Embryonic facial prominence (tissue), 1 donor: ENCODE measurements around the gene MT1G.
"Not testable (repeated sequence)": the region's sequence is repeated elsewhere in the genome, so short reads cannot be mapped to it uniquely, and the experiment has no call there.

Source experiments
- DNase-seq: peaks from one replicate; pipeline ENCODE4 v3.0.0-alpha.2; 2016; ENCODE audit errors: extremely low spot score

MT1G gene

GRCh38 chr16:56667581-56668571 is at the start of gene MT1G:
Gene MT1G, minus strand, starts transcription at chr16:56668065. Its CDS starts 72 bp downstream, at chr16:56667993.
- DNase-seq = no peak

DNA sequence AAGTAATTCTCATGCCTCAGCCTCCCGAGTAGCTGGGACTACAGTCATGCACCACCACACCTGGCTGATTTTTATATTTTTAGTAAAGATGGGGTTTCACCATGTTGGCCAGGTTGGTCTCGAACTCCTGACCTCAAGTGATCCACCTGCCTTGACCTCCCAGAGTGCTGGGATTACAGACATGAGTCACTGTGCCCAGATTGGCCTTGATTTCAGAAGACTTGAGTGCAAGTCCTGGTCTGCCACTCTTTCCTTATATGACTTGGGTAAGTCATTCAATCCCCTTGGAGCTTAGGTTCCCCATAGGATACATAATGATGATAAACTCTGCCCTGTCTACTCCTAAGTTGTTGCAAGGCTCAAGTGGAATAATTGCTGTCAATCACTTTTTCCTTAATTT is 49.7 kb upstream of the MT1G start:
- DNase-seq = not testable (repeated sequence)

DNA sequence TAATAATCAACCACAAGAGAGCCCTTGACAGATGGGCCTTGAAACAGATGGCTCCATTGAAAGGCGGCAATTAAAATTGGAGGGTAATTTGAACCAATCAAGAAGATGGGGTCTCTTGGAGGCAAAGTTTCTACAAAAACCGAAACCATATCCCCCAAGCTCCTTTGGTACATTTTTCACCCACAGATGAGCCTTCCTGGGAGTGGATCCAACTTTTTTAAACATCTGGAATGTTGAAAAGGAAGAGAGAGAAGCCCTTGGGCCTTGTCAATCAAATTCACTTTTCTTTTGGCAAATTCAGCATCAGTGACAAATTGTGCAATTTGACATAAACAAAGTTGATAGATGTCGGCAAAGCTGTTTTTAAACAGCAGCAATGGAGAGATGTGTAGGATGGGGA is 48.9 kb upstream of the MT1G start:
- DNase-seq = no peak

- DNase-seq = no peak
These were observed 47.3 kb upstream of the MT1G start for GRCh38 chr16:56715126-56715525.

DNA sequence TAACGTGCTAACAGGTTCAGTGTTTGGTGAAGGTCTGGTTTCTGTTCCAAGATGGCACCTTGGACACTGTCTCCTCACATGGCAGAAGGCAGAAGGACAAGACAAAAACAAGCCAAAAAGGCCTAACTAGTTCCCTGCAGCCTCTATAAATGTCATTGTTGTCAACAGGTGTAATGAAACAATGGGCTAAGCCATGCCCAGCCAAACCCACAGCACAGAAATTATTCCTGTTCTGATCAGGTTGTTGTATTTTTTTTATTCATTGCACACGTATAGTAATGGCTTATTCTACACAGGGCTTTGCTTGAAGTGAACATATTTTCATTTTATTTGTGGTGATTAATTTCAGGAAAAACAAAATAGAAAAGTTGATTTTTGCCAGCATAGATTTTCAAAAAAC is 45.9 kb upstream of the MT1G start:
- no peak for DNase-seq

GRCh38 chr16:56711862-56712261 is 44.0 kb upstream of the MT1G start:
- no peak for DNase-seq

DNA sequence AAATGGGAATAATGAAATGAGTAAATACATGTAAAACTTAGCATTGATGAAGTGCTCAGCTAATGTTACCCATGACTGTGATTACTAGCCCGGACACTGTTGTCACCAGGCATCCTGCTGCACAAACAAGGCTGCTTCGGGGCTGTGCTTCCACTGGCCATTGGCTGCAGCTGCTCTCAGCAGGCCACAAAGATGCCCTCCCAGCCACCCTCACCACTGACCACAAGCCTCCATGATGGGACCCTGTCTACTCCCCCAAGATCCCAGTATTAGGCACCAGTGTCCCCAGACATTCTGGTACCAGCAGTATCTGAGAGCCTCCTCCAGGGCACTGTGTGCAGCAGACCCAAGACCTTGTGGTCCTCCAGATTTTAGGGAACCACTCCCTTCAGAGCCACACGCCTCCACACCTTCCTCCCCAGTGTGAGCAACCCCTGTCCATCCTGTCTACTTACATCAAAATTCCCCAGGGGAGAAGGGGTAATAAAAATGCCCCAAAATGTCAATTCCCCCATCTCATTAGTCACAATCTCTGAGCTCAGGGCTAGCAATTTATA is 42.4 kb upstream of the MT1G start:
- DNase-seq = no peak

GRCh38 chr16:56709443-56710040 is 41.7 kb upstream of the MT1G start:
- no peak for DNase-seq

- DNase-seq = no peak
These were observed 40.9 kb upstream of the MT1G start for GRCh38 chr16:56708525-56709442.

GRCh38 chr16:56702836-56703235 is 35.0 kb upstream of the MT1G start:
- DNase-seq = no peak

DNA sequence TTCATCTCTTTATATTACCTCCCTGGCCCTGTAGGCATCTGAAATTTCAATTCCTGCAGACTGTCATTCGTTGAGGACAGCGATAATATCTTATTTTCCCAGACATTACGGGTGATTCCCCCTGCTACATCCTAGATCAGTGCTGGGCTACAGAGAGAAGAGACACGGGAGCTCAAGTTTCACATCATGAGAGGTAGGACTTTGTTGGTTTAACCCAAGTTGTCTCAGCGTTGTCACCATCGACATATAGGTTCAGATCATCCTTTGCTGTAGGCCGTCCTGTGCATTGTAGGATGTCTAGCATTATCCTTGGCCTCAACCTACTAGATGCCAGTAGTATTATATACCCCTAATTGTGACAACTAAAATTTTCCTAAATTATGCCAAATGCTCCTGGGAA is 33.7 kb upstream of the MT1G start:
- DNase-seq = no peak

- DNase-seq = no peak
These were observed 32.8 kb upstream of the MT1G start for GRCh38 chr16:56700631-56701030.

- DNase-seq = no peak
These were observed 32.3 kb upstream of the MT1G start for GRCh38 chr16:56700195-56700594.

DNA sequence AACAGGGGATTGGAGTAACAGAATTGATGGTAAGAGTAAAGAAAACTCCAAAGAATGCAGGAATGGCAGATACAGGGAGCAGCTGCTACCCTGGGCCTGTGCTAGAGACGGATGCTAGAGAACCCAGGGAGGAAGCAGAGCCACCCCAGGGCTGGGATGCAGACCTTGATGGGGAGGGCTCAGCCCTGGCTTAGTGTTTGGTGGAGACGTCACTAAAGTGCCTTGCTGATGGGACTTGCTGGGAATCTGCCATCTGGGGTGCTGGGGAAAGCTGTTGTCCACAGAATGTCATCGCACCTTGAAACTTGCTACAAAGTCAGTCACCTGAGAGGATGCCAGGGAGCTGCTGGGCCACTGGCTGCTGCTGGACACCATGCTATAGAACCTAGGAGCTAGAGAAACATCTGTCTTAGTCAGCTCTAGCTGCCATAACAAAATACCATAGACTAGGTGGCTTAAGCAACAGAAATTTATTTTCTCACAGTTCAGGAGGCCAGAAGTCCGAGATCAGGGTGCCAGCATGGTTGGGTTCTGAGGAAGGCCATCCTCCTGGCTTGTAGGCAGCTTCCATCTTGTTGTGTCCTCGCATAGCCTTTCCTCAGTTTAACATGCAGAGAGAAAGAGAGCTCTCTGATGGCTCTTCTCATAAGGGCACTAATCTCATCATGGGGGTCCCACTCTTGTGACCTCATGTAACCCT is 29.7 kb upstream of the MT1G start:
- no peak for DNase-seq

DNA sequence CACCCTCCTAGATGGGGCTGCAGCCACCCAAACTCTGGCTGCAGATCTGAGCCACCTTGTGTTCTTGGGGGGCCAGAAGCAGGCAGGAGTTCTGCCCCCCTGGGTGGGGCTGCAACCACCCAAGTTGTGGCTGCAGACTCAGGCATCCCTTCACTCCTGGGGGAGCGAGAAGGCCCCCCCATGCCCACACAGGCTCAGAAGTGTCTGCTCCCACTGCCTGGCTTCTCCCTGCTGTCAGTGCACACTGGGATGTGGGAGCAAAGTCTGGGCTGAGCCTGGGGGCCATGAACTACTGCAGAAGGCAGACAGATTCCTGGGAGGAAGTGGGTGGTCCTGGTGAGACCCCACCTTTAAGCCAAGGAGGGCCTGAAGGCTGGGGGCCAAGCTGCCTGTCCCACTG is 27.4 kb upstream of the MT1G start:
- DNase-seq = no peak

GRCh38 chr16:56691885-56692284 is 24.0 kb upstream of the MT1G start:
- no peak for DNase-seq

DNA sequence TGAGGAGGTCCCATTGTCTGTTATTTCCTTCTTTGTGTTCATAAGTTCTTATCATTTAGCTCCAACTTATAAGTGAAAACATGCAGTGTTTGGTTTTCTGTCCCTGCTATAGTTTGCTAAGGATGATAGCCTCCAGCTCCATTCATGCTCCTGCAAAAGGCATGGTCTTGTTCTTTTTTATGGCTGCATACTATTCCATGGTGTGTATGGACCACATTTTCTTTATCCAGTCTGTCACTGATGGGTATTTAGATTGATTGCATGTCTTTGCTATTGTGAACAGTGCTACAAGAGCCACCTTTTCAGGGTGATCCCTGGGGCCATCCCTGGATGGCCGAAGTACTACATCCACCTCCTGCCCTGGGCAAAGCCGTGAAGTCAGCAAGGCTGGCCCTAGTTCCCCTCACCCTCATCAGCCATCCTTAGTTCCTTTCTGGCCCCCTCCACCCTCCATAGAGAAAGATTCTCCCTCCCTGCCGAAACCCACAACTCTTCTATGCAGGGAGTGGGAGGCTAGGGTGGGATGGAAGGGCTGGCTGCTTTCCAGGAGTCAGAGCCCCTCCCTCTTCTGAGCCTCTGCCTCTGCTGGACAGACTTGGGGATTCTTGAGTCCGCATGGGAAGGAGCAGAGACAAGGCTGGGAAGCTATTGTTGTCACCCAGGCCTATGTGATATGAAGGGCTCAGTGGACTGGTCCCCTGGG is 22.7 kb upstream of the MT1G start:
- DNase-seq = no peak

DNA sequence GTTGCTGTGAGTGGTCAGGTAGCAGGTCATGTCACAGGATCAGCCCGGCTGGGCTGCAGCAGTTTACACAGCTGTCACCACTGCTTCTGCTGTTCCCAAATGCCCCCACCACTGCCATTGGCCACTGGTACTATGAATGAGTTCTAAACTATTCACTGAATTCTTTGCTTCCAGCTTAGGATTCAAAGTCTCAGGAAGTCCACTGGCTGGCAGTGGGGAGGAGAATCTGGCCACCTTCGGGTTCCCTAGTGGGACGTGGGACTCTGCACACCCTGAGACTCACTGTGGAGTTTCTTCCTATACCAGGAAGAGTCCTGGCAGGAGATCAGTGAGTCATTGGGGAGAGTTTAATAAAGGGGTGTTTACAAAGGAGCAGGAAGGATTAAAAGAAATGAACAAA is 21.3 kb upstream of the MT1G start:
- no peak for DNase-seq

- no peak for DNase-seq
These were observed 20.9 kb upstream of the MT1G start for GRCh38 chr16:56688762-56689161.

DNA sequence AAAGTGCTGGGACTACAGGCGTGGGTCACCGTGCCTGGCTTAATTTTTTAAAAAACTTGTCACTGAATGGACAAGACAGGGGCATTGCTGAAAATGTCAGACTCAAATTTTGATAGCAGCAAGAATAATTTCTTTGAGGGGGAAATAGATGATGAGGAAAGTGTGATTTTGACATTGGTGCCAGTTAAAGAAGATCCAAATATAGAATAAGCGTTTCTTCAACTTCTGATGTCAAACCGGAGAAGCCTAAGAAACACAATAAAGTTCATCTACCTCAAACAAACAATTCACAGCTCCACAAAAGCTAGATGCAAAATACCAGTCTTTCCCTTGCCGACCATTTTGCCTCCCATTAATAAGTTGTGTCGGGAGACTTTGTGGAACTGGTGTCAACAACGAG is 18.9 kb upstream of the MT1G start:
- DNase-seq = no peak
